ENCODE results near the gene HNRNPUL1.
"Not testable (repeated sequence)": the region's sequence is repeated elsewhere in the genome, so short reads cannot be mapped to it uniquely, and the experiment has no call there.

Gene HNRNPUL1

GRCh38 chr19:41327576-41328156, 63.5 kb downstream of the HNRNPUL1 start:
- DNase-seq: peak; percentile 47

GRCh38 chr19:41328157-41328841, 64.1 kb downstream of the HNRNPUL1 start:
- DNase-seq: no peak

GRCh38 chr19:41328842-41329225, 64.7 kb downstream of the HNRNPUL1 start:
- no peak for DNase-seq

- DNase-seq: no peak
Measured at GRCh38 chr19:41330481-41330880, 66.3 kb downstream of the HNRNPUL1 start.

GRCh38 chr19:41330946-41331678, 66.9 kb downstream of the HNRNPUL1 start:
- DNase-seq: no peak

- DNase-seq: no peak
Measured at GRCh38 chr19:41332000-41332399, 67.8 kb downstream of the HNRNPUL1 start.

- no peak for DNase-seq
Measured at GRCh38 chr19:41332468-41332867, 68.3 kb downstream of the HNRNPUL1 start.

GRCh38 chr19:41334793-41335192, 70.6 kb downstream of the HNRNPUL1 start:
- no peak for DNase-seq

- DNase-seq: no peak
Measured at GRCh38 chr19:41335467-41335866, 71.3 kb downstream of the HNRNPUL1 start.

GRCh38 chr19:41339936-41340335, 75.8 kb downstream of the HNRNPUL1 start:
- no peak for DNase-seq

GRCh38 chr19:41341669-41342490, 77.7 kb downstream of the HNRNPUL1 start:
- DNase-seq: peak; percentile 29

GRCh38 chr19:41344162-41344561, 80.0 kb downstream of the HNRNPUL1 start:
- DNase-seq: no peak

GRCh38 chr19:41346916-41347315, 82.7 kb downstream of the HNRNPUL1 start:
- not testable (repeated sequence) for DNase-seq

GRCh38 chr19:41350735-41351338, 86.7 kb downstream of the HNRNPUL1 start:
- no peak for DNase-seq

GRCh38 chr19:41351339-41352245, 87.4 kb downstream of the HNRNPUL1 start:
- DNase-seq: no peak

GRCh38 chr19:41352279-41352608, 88.1 kb downstream of the HNRNPUL1 start:
- DNase-seq: no peak

- no peak for DNase-seq
Measured at GRCh38 chr19:41352609-41353465, 88.7 kb downstream of the HNRNPUL1 start.

- DNase-seq: no peak
Measured at GRCh38 chr19:41353466-41354342, 89.5 kb downstream of the HNRNPUL1 start, which contains the start of gene TGFB1. TGFB1 (minus strand) TSS chr19:41353922; CDS start chr19:41353044, 878 bp downstream.

GRCh38 chr19:41354343-41354953, 90.3 kb downstream of the HNRNPUL1 start:
- DNase-seq: no peak
